ENCODE results near the gene DTX2. TPM values are rescaled to one million over a fixed set of nuclear protein-coding genes. Genes with fewer than 3 reads are reported as not detected.
"Not testable (repeated sequence)": the region's sequence is repeated elsewhere in the genome, so short reads cannot be mapped to it uniquely, and the experiment has no call there.

DTX2 gene
- total RNA-seq, 2 donors from 2014 or later = 34.1 to 38.3 TPM

DNA sequence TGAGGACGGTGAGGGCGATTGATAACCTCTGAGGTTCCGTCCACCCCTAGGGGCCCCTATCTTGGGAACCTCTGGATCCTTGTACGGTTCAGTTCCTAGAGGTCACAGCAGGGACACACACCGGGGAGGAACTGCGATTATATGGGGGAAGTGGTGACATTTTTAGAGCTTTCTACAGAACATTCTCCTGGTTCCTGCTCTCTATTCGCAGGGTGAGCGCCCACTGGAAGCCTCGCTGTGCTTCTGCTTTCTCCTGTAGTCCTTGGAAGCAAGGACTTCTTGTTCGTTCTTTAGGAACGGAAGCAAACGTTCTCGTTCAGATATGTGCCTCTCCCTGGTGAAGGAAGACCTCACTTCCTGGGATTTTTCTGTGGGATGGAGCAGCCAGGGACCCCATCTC lies 26.5 kb downstream of the DTX2 start:
- H3K27ac Mint-ChIP-seq, H3K4me3 Mint-ChIP-seq: not testable (repeated sequence)
- WGBS, 2 experiments (ENCODE audit: insufficient coverage in 1 of 2, insufficient read length in 1 of 2) = 100% methylated on average over 4 of the region's 13 CpGs; no CpG with 5 or more reads in 1 of the 2 experiments

GRCh38 chr7:76492139-76492538 lies 30.6 kb downstream of the DTX2 start:
- not testable (repeated sequence) for H3K9ac ChIP-seq (ENCODE audit: extremely low read depth, low read length, poor library complexity, severe bottlenecking); H3K36me3 ChIP-seq (ENCODE audit: control insufficient read depth, insufficient read depth, low read length); H3K9me3 ChIP-seq (ENCODE audit: control insufficient read depth, low read length); H3K27me3 ChIP-seq (ENCODE audit: control insufficient read depth, insufficient read depth, low read length, poor library complexity, severe bottlenecking); H3K4me1 Mint-ChIP-seq; H3K27me3 Mint-ChIP-seq (ENCODE audit: insufficient read depth); H3K4me1 ChIP-seq (ENCODE audit: control insufficient read depth, insufficient read depth, low read length); H3K36me3 Mint-ChIP-seq (ENCODE audit: low read depth); H3K4me3 ChIP-seq (ENCODE audit: low read length); H3K4me3 Mint-ChIP-seq; H3K27ac ChIP-seq (ENCODE audit: low read depth, low read length); H3K9me3 Mint-ChIP-seq; DNase-seq; H3K27ac Mint-ChIP-seq
- WGBS, 2 experiments (ENCODE audit: insufficient coverage in 1 of 2, insufficient read length in 1 of 2) = 93% methylated on average over 5 of the region's 10 CpGs; no CpG with 5 or more reads in 1 of the 2 experiments

More for the DNA sequence above, 26.5 kb downstream of the DTX2 start:
- not testable (repeated sequence) for H3K4me1 Mint-ChIP-seq; H3K27ac ChIP-seq (ENCODE audit: low read depth, low read length); DNase-seq; H3K4me1 ChIP-seq (ENCODE audit: control insufficient read depth, insufficient read depth, low read length); H3K4me3 ChIP-seq (ENCODE audit: low read length); H3K9ac ChIP-seq (ENCODE audit: extremely low read depth, low read length, poor library complexity, severe bottlenecking); H3K27me3 Mint-ChIP-seq (ENCODE audit: insufficient read depth); H3K36me3 Mint-ChIP-seq (ENCODE audit: low read depth); H3K9me3 ChIP-seq (ENCODE audit: control insufficient read depth, low read length); H3K36me3 ChIP-seq (ENCODE audit: control insufficient read depth, insufficient read depth, low read length); H3K27me3 ChIP-seq (ENCODE audit: control insufficient read depth, insufficient read depth, low read length, poor library complexity, severe bottlenecking); H3K9me3 Mint-ChIP-seq

DNA sequence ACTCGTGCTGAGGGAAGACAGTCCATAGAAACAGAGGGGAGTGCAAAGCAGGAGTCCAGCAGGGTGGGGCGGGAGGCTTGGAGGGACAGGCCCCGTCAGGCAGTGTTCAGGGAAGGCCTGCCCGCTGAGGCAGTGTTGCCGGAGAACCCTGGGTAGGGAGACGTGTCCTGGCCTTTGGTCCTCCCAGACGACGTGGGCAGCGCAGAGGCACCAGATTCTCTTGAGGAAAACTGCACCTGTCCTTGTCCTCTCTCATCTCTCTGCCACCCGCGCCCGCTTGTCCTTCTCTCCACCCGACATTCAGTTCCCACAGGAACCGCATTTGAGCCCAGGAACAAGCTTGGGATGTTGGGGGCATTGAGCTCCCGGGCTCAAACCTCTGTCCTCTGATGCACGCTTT lies 34.2 kb downstream of the DTX2 start:
- H3K36me3 Mint-ChIP-seq (ENCODE audit: low read depth); H3K4me1 ChIP-seq (ENCODE audit: control insufficient read depth, insufficient read depth, low read length); H3K4me3 Mint-ChIP-seq; H3K9me3 Mint-ChIP-seq; H3K27me3 Mint-ChIP-seq (ENCODE audit: insufficient read depth); H3K36me3 ChIP-seq (ENCODE audit: control insufficient read depth, insufficient read depth, low read length); H3K4me3 ChIP-seq (ENCODE audit: low read length); H3K27ac Mint-ChIP-seq; H3K4me1 Mint-ChIP-seq; H3K9ac ChIP-seq (ENCODE audit: extremely low read depth, low read length, poor library complexity, severe bottlenecking); H3K27me3 ChIP-seq (ENCODE audit: control insufficient read depth, insufficient read depth, low read length, poor library complexity, severe bottlenecking); H3K9me3 ChIP-seq (ENCODE audit: control insufficient read depth, low read length); H3K27ac ChIP-seq (ENCODE audit: low read depth, low read length): not testable (repeated sequence)
- DNase-seq = peak; percentile 13
- 89 to 92% methylated on average over 4 to 15 of the region's 16 CpGs for WGBS, 2 experiments (ENCODE audit: insufficient coverage in 1 of 2, insufficient read length in 1 of 2)

GRCh38 chr7:76497918-76498582 lies 36.5 kb downstream of the DTX2 start:
- H3K27me3 Mint-ChIP-seq (ENCODE audit: insufficient read depth); H3K4me3 ChIP-seq (ENCODE audit: low read length); H3K36me3 ChIP-seq (ENCODE audit: control insufficient read depth, insufficient read depth, low read length); H3K9me3 ChIP-seq (ENCODE audit: control insufficient read depth, low read length); H3K4me1 ChIP-seq (ENCODE audit: control insufficient read depth, insufficient read depth, low read length); H3K9ac ChIP-seq (ENCODE audit: extremely low read depth, low read length, poor library complexity, severe bottlenecking); H3K9me3 Mint-ChIP-seq; H3K4me3 Mint-ChIP-seq; H3K36me3 Mint-ChIP-seq (ENCODE audit: low read depth); H3K27me3 ChIP-seq (ENCODE audit: control insufficient read depth, insufficient read depth, low read length, poor library complexity, severe bottlenecking); H3K27ac Mint-ChIP-seq; DNase-seq; H3K4me1 Mint-ChIP-seq; H3K27ac ChIP-seq (ENCODE audit: low read depth, low read length): not testable (repeated sequence)
- WGBS, 2 experiments (ENCODE audit: insufficient coverage in 1 of 2, insufficient read length in 1 of 2) = 90 to 92% methylated on average over 2 to 7 of the region's 27 CpGs

DNA sequence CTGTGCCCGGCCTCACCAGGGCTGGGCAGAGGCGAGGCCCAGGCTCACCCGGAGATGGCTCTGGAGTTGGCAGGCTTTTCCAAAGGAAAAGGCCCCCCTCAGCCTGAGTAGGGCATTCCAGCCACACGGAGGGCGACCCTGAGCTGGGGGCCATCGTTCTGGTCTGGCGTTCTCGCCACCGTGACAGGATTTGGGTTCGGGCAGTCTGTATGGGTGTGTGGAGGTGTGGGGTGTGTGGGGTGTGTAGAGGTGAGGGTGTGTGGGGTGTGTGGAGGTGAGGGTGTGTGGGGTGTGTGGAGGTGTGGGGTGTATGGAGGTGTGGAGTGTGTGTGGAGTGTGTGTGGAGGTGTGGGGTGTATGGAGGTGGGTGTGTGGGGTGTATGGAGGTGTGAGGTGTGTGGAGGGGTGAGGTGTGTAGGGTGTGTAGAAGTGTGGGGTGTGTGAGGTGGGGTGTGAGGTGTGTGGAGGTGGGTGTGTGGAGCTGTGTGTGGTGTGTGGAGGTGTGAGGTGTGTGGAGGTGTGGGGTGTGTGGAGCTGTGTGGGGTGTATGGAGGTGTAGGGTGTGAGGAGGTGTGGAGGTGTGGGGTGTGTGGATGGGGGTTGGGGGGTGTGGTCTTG lies 37.2 kb downstream of the DTX2 start:
- WGBS, 2 experiments (ENCODE audit: insufficient coverage in 1 of 2, insufficient read length in 1 of 2) = 86% methylated on average over 8 of the region's 10 CpGs; no CpG with 5 or more reads in 1 of the 2 experiments
- H3K9me3 ChIP-seq (ENCODE audit: control insufficient read depth, low read length); H3K9me3 Mint-ChIP-seq; H3K4me1 ChIP-seq (ENCODE audit: control insufficient read depth, insufficient read depth, low read length); H3K36me3 Mint-ChIP-seq (ENCODE audit: low read depth); H3K4me3 ChIP-seq (ENCODE audit: low read length); H3K27ac ChIP-seq (ENCODE audit: low read depth, low read length); H3K27me3 ChIP-seq (ENCODE audit: control insufficient read depth, insufficient read depth, low read length, poor library complexity, severe bottlenecking); H3K27me3 Mint-ChIP-seq (ENCODE audit: insufficient read depth); H3K27ac Mint-ChIP-seq; H3K4me3 Mint-ChIP-seq; H3K4me1 Mint-ChIP-seq; H3K9ac ChIP-seq (ENCODE audit: extremely low read depth, low read length, poor library complexity, severe bottlenecking); H3K36me3 ChIP-seq (ENCODE audit: control insufficient read depth, insufficient read depth, low read length): not testable (repeated sequence)
- DNase-seq = peak; percentile 17

- H3K9ac ChIP-seq (ENCODE audit: extremely low read depth, low read length, poor library complexity, severe bottlenecking); H3K27ac Mint-ChIP-seq: not testable (repeated sequence)
These were observed 37.9 kb downstream of the DTX2 start for GRCh38 chr7:76499201-76499923.

GRCh38 chr7:76499924-76500241 lies 38.4 kb downstream of the DTX2 start:
- H3K9me3 Mint-ChIP-seq; H3K27ac ChIP-seq (ENCODE audit: low read depth, low read length); DNase-seq; H3K9ac ChIP-seq (ENCODE audit: extremely low read depth, low read length, poor library complexity, severe bottlenecking); H3K4me1 ChIP-seq (ENCODE audit: control insufficient read depth, insufficient read depth, low read length); H3K36me3 ChIP-seq (ENCODE audit: control insufficient read depth, insufficient read depth, low read length); H3K4me3 Mint-ChIP-seq; H3K9me3 ChIP-seq (ENCODE audit: control insufficient read depth, low read length); H3K27me3 ChIP-seq (ENCODE audit: control insufficient read depth, insufficient read depth, low read length, poor library complexity, severe bottlenecking); H3K36me3 Mint-ChIP-seq (ENCODE audit: low read depth); H3K27ac Mint-ChIP-seq; H3K4me1 Mint-ChIP-seq; H3K27me3 Mint-ChIP-seq (ENCODE audit: insufficient read depth); H3K4me3 ChIP-seq (ENCODE audit: low read length): not testable (repeated sequence)
- WGBS, 2 experiments (ENCODE audit: insufficient coverage in 1 of 2, insufficient read length in 1 of 2) = 91% methylated on average over 4 of the region's 19 CpGs; no CpG with 5 or more reads in 1 of the 2 experiments

More at GRCh38 chr7:76499201-76499923, 37.9 kb downstream of the DTX2 start:
- H3K4me3 ChIP-seq (ENCODE audit: low read length); H3K27me3 Mint-ChIP-seq (ENCODE audit: insufficient read depth); H3K36me3 ChIP-seq (ENCODE audit: control insufficient read depth, insufficient read depth, low read length); H3K4me1 Mint-ChIP-seq; H3K4me1 ChIP-seq (ENCODE audit: control insufficient read depth, insufficient read depth, low read length); H3K27me3 ChIP-seq (ENCODE audit: control insufficient read depth, insufficient read depth, low read length, poor library complexity, severe bottlenecking); H3K9me3 Mint-ChIP-seq; H3K36me3 Mint-ChIP-seq (ENCODE audit: low read depth); H3K4me3 Mint-ChIP-seq; H3K9me3 ChIP-seq (ENCODE audit: control insufficient read depth, low read length); H3K27ac ChIP-seq (ENCODE audit: low read depth, low read length): not testable (repeated sequence)
- 95% methylated on average over 14 of the region's 28 CpGs; no CpG with 5 or more reads in 1 of the 2 experiments for WGBS, 2 experiments (ENCODE audit: insufficient coverage in 1 of 2, insufficient read length in 1 of 2)
- peak; percentile 16 for DNase-seq
